Omental fat pad (tissue), 4 donors: ENCODE results near the gene JAG2. TPM values are rescaled to one million over a fixed set of nuclear protein-coding genes. Genes with fewer than 3 reads are reported as not detected.

Experiments used
- ATAC-seq: fragments of 150-250 bp; one replicate; pipeline ENCODE4 v1.9.1; 2016; ENCODE audit warnings: mild to moderate bottlenecking, moderate library complexity; ENCODE audit not compliant: low FRiP score
- DNase-seq: peaks from one replicate; pipeline ENCODE4 v3.0.0-alpha.2; 2019; ENCODE audit warnings: low spot score
- CTCF ChIP-seq, 3 donors: fragments of 450-650 bp; IDR thresholded peaks; one replicate each; pipeline ENCODE4 v1.5.1; 2016 to 2017; ENCODE audit warnings: antibody characterized with exemption in 3 of 3, mild to moderate bottlenecking in 3 of 3, moderate library complexity in 2 of 3
- total RNA-seq, 4 donors: library from RNA; depleted of rRNA; stranded (reverse); fragments of >200 nt; gene quantifications; one replicate each; pipeline ENCODE4 v1.1.0, GENCODE V29; 2016

Gene JAG2
- total RNA-seq, 4 donors from 2014 or later: 4.7 to 21.3 (median 8.3) TPM

- DNase-seq (no peak), ATAC-seq (peak; percentile 30)
- no peak for TF ChIP-seq CTCF (IDR thresholded peaks at IDR 0.05)
These were observed 35.8 kb upstream of the JAG2 start for GRCh38 chr14:105204206-105204930.

- DNase-seq (no peak), ATAC-seq (no peak)
- TF ChIP-seq CTCF (IDR thresholded peaks at IDR 0.05): no peak
These were observed 35.1 kb upstream of the JAG2 start for GRCh38 chr14:105203701-105204100.

- TF ChIP-seq CTCF (IDR thresholded peaks at IDR 0.05): peak in 1 of 3 donors; percentile 66
- DNase-seq: peak; percentile 81
- peak; percentile 46 for ATAC-seq
These were observed 34.5 kb upstream of the JAG2 start for GRCh38 chr14:105203057-105203531.

- no peak for DNase-seq
- no peak for TF ChIP-seq CTCF (IDR thresholded peaks at IDR 0.05)
- ATAC-seq: no peak
These were observed 33.4 kb upstream of the JAG2 start for GRCh38 chr14:105201925-105202513.

GRCh38 chr14:105201156-105201924 is 32.8 kb upstream of the JAG2 start:
- no peak for TF ChIP-seq CTCF (IDR thresholded peaks at IDR 0.05)
- ATAC-seq: no peak
- DNase-seq: no peak

GRCh38 chr14:105200641-105201040 is 32.1 kb upstream of the JAG2 start:
- DNase-seq: no peak
- TF ChIP-seq CTCF (IDR thresholded peaks at IDR 0.05): no peak

More at GRCh38 chr14:105200641-105201040, 32.1 kb upstream of the JAG2 start:
- no peak for ATAC-seq
